Nucleus accumbens (tissue), 56 donors: ENCODE data around the gene GRK4.

Experiments used
- DNase-seq, 56 donors: peaks; one replicate each; lab custom pipeline; 2025; lab: John Stamatoyannopoulos, UW

The GRK4 gene

DNA sequence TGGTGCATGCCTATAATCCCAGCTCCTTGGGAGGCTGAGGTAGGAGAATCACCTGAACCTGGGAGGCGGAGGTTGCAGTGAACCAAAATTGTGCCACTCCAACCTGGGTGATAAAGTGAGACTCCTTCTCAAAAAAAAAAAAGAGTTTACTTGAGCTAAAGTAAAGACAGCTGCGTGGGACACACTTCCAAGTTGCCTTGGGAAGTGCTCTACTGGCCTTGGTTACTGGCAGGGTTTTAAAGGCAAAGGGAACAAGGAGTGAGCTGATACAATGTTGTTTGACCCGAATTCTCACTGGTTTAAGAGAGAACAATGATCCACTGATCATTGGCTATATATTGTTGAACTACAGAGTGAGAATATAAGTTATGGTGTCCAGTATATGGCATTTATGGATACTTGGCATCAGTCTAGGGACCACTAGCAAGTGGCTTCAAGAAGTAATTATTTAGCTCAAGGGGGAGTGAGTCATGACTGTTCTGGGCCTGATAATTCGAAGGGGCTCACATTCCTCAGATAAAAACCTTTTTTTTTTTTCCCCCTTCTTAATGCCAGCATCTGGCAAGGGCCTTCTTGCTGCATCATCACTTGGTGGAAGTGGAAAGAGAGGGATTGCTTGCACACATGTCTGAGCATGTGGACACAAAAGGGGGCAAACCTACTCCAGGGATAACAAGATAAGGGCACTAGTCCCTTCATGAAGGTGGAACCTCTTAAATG, 32.3 kb downstream of the GRK4 start:
- DNase-seq, result no peak

GRCh38 chr4:2996415-2996814, 33.0 kb downstream of the GRK4 start:
- no peak for DNase-seq

- no peak for DNase-seq
These were observed 44.4 kb downstream of the GRK4 start for GRCh38 chr4:3007724-3008123.

DNA sequence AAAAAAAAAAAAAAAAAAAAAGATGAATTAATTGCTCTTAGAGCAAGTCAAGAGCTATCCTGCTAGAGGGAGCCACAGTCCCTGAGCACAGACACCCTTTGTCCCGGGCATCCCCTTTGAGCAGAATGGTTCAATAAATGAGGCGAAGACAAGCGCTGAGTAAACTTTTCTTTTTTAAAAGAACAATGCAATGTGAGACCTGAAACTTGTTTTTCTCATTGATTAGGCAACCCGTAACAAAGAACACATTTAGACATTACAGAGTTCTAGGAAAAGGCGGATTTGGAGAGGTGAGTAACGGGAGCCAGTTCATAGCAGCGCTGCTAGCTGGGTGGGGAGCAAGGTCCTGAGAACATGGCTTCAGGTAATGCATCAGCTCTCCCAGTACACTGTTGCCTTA, 46.1 kb downstream of the GRK4 start:
- peak in 4 of 56 donors; percentile 7 to 28 (median 8) for DNase-seq

- DNase-seq, result no peak
These were observed 47.2 kb downstream of the GRK4 start for GRCh38 chr4:3010577-3010976.

- no peak for DNase-seq
These were observed 47.6 kb downstream of the GRK4 start for GRCh38 chr4:3010998-3011397.

DNA sequence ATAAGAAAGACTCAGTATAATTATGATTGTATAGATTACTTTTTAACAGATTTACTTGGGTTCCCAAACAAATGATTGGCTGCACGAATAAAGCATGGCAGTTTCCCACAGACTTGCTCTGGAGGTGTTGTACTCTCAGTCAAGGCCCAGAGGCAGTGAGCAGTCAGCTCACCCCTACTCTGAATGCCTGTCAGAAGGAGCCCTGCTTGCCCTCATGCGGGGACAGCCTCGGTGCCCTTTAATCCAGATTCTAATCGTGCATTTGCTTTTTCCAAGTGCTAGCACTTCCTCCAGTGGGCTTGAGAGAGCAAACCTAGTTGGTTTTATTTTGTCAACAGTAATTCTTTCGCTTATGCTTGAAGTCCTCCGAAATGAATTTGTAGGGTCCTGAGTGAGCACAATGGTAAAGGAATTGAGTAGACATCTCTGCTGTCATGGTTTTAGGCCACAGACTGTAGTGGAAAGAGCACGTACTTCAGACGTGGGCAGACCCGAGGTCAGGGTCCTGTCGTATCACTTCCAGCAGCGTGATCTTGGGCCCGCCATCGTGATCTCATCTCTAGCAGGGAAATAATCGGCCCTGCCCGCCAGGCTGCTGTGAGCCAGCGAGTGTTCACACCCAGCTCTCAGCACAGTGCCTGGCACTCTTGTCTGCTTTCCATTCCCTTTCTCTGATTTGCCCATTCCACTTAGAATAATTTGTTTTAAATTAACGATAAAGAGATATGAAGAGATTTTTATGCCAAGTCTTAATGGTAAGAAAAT, 48.3 kb downstream of the GRK4 start:
- no peak for DNase-seq

- no peak for DNase-seq
These were observed 50.0 kb downstream of the GRK4 start for GRCh38 chr4:3013323-3013722.

DNA sequence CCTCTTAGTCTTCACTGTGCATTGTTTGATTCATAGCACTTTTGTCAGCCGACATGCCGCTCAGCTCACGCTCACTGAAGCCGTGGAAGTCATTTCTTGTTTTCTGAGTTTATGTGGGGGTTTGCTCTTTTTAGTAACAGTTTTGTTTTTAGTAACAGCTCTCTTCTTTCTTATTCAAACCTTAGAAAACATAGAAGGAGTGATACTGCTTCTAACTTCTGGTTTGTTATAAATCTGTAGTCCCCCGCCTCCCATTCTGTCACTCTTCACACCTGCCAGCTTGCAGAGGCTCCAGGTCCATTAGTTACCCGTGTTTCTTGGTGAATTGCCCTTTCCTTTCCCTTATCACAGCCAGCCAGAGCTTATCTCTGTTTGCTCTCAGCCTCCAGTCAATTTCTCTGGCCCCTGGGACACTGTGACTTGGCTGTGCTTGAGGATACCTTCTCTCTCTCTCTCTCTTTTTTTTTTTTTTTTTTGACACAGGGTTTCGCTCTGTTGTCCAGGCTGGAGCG, 50.5 kb downstream of the GRK4 start:
- DNase-seq, result no peak

GRCh38 chr4:3016961-3017360, 53.6 kb downstream of the GRK4 start:
- DNase-seq, result no peak

DNA sequence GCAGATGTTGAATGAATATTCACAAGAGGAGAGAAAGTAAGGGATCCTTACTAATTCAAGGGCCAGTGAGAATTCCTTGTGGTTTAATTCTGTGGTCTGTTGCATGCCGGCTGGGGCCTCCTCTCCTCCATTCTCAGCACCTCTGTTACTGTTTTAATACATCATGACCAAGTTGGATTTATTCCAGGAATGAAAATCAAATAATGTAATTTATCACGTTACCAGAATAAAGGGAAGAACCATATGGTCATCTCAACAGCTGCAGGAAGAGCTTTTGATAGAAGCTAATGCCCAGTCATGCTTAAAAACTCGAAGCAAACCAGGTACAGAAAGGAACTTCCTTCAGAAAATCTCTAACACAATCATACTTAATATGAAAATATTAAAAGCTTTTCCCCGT, 54.1 kb downstream of the GRK4 start:
- DNase-seq, result no peak

GRCh38 chr4:3019145-3019846, 55.9 kb downstream of the GRK4 start:
- DNase-seq, result no peak

DNA sequence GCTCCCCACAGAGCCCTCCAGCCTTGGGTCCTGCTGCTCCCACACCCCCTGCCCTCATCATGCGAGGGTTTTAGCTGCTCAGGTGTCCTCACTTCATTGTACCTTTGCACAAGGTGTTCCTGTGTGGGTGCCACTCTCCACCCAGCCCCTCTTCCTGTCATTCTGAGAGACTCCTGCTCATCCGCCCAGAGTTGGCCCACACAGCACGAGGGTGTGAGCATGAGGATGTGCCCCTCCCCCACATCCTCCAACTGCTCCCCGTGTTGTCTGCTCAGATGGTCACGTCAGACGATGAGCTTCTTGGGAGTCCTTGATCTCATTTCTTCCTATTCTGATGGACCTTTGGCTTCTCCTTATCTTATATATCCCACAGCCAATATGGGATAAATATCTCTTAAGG, 57.8 kb downstream of the GRK4 start:
- no peak for DNase-seq

- DNase-seq, result no peak
These were observed 58.3 kb downstream of the GRK4 start for GRCh38 chr4:3021627-3022026.

- DNase-seq, result peak in 2 of 56 donors; percentile 12 to 15
These were observed 58.7 kb downstream of the GRK4 start for GRCh38 chr4:3022112-3022511.

DNA sequence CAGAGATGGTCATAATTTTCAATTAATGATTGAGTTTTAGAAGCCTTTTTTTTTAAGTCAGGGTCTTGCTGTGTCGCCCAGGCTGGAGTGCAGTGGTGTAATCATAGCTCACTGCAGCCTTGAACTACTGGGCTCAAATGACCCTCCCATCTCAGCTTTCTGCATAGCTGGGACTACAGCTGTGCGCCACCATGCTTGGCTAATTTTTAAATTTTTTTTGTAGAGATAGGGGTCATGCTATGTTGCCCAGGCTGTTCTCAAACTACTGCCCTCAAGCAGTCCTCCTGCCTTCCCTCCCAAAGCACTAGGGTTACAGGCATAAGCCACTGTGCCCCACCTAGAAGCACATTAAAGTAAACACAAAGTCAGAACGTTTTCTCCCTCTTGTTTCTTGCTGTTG, 59.3 kb downstream of the GRK4 start:
- DNase-seq, result no peak

DNA sequence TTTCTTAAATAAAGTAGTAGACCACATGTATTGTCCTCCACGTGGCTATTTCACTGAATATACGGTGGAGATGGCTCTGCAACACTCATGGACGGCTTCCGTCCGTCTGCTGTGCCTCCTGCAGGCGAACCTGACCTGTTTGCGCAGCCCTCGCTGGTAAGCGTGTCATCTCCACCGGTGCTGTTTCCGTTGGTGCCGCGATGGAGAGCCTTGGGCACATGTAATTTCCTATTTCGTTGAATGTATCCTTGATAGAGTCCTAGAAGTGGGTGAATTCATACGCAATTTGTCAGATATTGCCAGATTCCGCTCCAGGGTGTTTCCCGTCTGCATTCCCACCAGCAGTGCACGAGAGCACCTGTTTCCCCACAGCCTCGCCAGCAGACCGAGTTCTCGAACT, 62.5 kb downstream of the GRK4 start:
- no peak for DNase-seq

DNA sequence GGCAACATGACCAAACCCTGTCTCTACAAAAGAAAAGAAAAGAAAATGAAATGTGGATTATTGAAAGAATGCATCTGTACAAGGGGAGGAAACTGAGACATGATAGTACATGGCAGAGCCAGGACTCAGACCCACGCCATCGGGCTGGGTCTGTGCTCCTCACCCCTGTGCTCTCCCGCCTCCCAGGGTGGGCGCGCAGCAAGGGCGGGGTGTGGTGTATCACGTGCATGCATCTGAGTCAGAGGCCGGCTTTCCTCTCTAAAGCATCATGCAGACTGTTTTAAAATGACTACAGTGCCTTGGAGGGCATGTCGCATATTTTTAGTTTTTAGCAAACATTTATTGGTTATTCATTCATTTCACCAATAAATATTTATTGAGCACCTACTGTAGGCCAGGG, 63.2 kb downstream of the GRK4 start:
- no peak for DNase-seq

DNA sequence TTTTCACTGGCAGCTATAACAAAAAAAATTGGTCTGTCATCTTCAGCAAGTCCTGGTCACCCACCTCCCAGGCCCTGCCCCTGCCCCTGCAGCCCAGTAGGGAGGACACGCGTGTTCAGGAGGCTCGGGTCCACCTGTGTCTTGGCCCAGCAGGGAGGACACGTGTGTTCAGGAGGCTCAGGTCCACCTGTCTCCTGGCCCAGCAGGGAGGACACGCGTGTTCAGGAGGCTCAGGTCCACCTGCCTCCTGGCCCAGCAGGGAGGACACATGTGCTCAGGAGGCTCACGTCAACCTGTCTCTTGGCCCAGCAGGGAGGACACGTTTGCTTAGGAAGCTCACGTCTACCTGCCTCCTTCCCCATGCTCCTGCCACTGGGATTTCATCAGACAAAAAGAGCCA, 66.1 kb downstream of the GRK4 start:
- no peak for DNase-seq

DNA sequence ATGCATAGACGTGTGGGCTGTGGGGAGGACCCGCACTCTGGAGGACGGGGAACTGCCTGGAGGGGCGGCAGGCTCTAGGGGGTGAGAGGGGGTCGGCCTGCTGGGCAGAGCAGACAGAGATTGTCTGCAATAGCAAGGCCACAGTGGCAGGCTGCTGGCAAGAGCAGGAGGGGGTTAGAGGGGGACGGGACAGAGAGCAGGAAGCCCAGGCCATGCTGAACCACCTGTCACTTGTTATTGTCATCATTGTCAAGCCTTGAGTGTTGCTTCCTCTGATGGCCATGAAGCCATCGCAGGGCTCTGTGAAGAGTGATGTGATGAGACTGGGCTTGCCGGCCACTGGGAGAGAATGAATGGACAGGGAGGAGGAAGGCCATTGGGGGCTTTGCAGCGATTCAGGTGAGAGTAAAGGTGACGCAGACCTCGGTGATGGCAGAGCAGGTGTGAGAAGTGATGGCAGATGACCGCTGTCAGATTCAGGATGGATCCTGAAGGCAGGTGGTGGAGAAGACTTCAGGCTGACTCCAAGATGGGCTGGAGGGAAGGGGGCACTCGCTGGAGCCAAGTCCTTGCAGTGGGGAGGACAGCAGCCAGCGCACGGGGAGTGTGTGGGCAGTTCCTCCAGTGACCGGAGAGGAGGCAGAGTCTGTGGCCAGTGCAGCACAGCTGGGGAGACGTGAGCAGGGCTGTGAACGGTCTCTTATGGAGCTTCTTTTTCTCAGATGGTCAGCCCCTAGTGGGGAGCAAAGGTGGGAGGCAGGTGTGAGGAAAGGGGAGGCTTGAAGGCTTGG, 67.4 kb downstream of the GRK4 start:
- DNase-seq, result no peak
